ENCODE data around the gene LAMA2.

GRCh38 chr6:129417416-129418086 lies 534.6 kb downstream of the LAMA2 start:
- TF ChIP-seq POLR2AphosphoS5 (IDR thresholded peaks at IDR 0.05; ENCODE audit: borderline replicate concordance, low read depth, low read length) (no peak), EZH2 (IDR thresholded peaks at IDR 0.05) (no peak), FOXP2 (optimal IDR thresholded peaks at IDR 0.05; ENCODE audit: control extremely low read depth, extremely low read length, insufficient read depth) (no peak)

Data from SK-N-MC (cell line).